ENCODE data around the gene COL13A1.

DNA sequence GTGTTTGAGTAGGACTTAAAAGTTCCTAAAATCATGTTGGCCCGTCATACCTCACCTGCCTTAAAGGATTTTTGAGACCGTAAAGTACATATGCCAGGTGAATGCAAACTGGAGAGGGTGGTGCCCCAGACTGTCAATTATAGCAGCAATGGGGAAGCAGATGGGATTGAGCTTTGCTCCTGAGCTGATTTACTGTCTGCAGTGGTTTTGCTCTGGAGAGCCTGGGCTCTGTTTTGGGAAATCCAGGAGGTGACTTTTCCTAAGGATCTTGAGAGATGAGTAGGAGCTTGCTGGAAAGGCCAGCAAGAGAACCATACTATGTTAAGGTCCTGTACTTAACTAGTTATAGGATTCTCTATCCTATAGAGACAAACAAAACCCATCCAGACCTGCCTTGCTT is 43.0 kb downstream of the COL13A1 start:
- TF ChIP-seq, protein P1, sequence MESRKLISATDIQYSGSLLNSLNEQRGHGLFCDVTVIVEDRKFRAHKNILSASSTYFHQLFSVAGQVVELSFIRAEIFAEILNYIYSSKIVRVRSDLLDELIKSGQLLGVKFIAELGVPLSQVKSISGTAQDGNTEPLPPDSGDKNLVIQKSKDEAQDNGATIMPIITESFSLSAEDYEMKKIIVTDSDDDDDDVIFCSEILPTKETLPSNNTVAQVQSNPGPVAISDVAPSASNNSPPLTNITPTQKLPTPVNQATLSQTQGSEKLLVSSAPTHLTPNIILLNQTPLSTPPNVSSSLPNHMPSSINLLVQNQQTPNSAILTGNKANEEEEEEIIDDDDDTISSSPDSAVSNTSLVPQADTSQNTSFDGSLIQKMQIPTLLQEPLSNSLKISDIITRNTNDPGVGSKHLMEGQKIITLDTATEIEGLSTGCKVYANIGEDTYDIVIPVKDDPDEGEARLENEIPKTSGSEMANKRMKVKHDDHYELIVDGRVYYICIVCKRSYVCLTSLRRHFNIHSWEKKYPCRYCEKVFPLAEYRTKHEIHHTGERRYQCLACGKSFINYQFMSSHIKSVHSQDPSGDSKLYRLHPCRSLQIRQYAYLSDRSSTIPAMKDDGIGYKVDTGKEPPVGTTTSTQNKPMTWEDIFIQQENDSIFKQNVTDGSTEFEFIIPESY (IDR thresholded peaks at IDR 0.05) = no peak
- TF ChIP-seq, protein P2, sequence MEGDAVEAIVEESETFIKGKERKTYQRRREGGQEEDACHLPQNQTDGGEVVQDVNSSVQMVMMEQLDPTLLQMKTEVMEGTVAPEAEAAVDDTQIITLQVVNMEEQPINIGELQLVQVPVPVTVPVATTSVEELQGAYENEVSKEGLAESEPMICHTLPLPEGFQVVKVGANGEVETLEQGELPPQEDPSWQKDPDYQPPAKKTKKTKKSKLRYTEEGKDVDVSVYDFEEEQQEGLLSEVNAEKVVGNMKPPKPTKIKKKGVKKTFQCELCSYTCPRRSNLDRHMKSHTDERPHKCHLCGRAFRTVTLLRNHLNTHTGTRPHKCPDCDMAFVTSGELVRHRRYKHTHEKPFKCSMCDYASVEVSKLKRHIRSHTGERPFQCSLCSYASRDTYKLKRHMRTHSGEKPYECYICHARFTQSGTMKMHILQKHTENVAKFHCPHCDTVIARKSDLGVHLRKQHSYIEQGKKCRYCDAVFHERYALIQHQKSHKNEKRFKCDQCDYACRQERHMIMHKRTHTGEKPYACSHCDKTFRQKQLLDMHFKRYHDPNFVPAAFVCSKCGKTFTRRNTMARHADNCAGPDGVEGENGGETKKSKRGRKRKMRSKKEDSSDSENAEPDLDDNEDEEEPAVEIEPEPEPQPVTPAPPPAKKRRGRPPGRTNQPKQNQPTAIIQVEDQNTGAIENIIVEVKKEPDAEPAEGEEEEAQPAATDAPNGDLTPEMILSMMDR (IDR thresholded peaks at IDR 0.05; ENCODE audit: low read depth, low read length, missing input control) = no peak
- TF ChIP-seq SP1 (IDR thresholded peaks at IDR 0.05) (no peak), TAF1 (conservative IDR thresholded peaks at IDR 0.05) (no peak), RXRA (IDR thresholded peaks at IDR 0.05) (no peak), EGR1 (IDR thresholded peaks at IDR 0.05; ENCODE audit: low read depth in 2 of 2) (no peak), JUND (IDR thresholded peaks at IDR 0.05) (no peak), HNF4G (IDR thresholded peaks at IDR 0.05) (no peak), NR2F2 (IDR thresholded peaks at IDR 0.05) (no peak)
- TF ChIP-seq, protein P3, sequence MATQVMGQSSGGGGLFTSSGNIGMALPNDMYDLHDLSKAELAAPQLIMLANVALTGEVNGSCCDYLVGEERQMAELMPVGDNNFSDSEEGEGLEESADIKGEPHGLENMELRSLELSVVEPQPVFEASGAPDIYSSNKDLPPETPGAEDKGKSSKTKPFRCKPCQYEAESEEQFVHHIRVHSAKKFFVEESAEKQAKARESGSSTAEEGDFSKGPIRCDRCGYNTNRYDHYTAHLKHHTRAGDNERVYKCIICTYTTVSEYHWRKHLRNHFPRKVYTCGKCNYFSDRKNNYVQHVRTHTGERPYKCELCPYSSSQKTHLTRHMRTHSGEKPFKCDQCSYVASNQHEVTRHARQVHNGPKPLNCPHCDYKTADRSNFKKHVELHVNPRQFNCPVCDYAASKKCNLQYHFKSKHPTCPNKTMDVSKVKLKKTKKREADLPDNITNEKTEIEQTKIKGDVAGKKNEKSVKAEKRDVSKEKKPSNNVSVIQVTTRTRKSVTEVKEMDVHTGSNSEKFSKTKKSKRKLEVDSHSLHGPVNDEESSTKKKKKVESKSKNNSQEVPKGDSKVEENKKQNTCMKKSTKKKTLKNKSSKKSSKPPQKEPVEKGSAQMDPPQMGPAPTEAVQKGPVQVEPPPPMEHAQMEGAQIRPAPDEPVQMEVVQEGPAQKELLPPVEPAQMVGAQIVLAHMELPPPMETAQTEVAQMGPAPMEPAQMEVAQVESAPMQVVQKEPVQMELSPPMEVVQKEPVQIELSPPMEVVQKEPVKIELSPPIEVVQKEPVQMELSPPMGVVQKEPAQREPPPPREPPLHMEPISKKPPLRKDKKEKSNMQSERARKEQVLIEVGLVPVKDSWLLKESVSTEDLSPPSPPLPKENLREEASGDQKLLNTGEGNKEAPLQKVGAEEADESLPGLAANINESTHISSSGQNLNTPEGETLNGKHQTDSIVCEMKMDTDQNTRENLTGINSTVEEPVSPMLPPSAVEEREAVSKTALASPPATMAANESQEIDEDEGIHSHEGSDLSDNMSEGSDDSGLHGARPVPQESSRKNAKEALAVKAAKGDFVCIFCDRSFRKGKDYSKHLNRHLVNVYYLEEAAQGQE (IDR thresholded peaks at IDR 0.05) = no peak
- TF ChIP-seq, protein P4, sequence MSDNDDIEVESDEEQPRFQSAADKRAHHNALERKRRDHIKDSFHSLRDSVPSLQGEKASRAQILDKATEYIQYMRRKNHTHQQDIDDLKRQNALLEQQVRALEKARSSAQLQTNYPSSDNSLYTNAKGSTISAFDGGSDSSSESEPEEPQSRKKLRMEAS (IDR thresholded peaks at IDR 0.05) = no peak
- TF ChIP-seq, protein P5, sequence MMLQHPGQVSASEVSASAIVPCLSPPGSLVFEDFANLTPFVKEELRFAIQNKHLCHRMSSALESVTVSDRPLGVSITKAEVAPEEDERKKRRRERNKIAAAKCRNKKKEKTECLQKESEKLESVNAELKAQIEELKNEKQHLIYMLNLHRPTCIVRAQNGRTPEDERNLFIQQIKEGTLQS (IDR thresholded peaks at IDR 0.05) = no peak
